HCEC 1CT (cell line): ENCODE measurements around the gene AOC2.
"Not testable (repeated sequence)": the region's sequence is repeated elsewhere in the genome, so short reads cannot be mapped to it uniquely, and the experiment has no call there.

Experiments
- DNase-seq: peaks from one replicate; pipeline ENCODE4 v3.0.0-alpha.2; 2017

Gene AOC2

GRCh38 chr17:42832213-42832933 is 12.0 kb upstream of the AOC2 start:
- no peak for DNase-seq

GRCh38 chr17:42832934-42833766 is 11.2 kb upstream of the AOC2 start, which contains the start of gene PSME3:
PSME3 (plus strand) TSS chr17:42833397; CDS start chr17:42833632, 235 bp downstream.
- peak; percentile 86 for DNase-seq

DNA sequence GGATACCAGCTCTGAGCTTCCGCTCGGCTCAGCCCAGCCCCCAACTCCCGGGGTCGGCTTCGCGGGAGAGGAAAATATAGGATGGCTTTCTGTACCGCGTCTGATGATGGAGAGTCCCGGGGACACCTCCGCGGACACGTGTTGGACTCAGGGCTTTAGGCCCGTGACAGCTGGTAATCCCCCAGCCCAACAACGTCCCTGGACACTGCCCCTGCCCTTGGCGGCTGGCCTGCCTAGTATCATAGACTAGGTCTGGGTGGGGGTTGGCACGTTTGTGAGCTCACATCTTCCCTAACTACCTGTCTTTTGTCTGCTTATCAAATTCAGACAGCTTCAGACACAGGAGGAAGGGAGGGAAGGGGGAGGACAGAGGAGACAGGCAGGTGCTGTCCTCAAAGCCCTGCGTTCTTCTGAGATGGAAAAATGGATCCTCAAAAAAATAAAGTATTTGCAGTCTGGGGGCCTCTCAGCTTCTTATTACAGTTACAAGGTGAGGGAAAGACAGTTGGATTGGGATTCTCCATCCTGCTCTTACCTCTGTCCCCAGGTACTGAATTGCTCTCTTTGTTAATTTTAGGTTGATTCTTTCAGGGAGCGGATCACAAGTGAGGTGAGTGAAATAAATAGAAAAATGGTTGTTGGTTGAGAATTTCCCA is 10.5 kb upstream of the AOC2 start:
- no peak for DNase-seq

GRCh38 chr17:42835732-42836131 is 8.6 kb upstream of the AOC2 start:
- no peak for DNase-seq

GRCh38 chr17:42841975-42842685 is 2.2 kb upstream of the AOC2 start:
- peak; percentile 31 for DNase-seq

DNA sequence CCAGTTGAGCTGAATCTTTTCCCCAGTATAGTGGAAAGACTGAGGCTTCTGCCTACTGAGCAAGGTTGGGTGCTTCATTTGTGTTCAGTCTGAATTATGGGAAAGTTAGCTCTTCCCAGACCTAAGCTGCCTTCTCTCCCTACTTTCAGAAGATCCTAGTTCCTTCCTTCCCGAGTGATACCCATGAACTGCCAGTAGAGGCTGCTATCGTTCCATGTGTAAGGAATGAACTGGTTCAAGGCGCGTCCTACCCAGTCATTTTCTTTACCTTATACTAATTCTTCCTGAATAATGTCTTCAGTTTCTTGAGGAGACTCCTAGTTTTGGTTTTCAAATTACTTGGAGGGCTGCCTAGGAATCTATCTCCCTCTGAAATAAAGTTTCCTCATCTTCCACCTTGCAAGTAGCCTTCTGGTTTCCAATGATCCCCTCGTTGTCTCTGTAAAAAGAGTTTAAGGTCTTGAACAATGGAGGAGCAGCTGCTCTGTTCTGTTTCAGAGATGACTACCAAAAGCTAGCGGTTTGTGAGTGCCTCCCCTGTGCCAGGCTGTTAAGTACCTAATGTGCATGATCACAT is 934 bp upstream of the AOC2 start:
- peak; percentile 58 for DNase-seq

GRCh38 chr17:42844761-42845555 is 578 bp downstream of the AOC2 start:
- no peak for DNase-seq

GRCh38 chr17:42845556-42845917 is 1.2 kb downstream of the AOC2 start:
- no peak for DNase-seq

DNA sequence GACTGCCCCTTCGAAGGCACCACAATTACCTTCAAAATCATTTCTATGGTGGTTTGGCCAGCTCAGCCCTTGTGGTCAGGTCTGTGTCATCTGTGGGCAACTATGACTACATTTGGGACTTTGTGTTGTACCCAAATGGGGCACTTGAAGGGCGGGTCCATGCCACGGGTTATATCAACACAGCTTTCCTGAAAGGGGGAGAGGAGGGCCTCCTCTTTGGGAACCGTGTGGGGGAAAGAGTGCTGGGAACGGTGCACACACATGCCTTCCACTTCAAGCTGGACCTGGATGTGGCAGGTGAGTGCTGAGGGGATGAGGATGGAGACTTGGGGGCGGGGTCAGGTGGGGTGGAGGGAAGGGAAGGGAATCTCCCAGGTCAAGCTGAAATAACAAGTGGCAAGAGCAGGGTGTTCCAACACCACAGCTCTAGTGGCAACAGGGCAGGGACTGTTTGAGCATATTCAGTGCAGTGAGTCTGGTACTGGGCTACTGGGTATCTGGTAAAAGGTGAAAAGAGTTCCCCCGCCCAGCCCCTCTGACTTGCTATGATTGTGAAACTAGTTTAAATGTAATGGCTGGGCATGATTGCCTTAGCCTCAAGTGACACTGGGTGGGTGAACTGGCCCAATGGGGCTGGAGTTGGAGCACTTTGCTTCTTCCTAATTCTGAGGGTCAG is 1.7 kb downstream of the AOC2 start:
- DNase-seq = no peak

- DNase-seq = peak; percentile 35
These were observed 2.4 kb downstream of the AOC2 start for GRCh38 chr17:42846594-42847280.

DNA sequence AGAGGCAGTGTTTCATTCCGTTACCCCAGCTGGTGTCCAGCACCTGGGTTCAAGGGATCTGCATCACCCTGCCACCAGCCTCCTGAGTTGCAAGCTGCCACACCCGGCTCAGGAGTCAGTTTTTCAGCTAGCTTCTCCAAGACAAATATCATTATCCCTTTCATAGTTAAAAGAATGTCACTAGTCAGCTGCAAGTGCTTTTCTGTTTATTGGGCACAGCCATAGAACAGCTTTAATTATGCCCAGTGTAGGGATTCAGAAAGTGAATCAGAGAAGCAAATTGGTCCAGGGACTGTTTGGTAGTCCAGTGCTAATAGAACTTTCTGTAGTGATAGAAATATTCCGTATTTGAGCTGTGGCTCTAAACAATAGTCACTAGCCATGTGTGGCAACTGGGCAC is 3.7 kb downstream of the AOC2 start:
- no peak for DNase-seq

DNA sequence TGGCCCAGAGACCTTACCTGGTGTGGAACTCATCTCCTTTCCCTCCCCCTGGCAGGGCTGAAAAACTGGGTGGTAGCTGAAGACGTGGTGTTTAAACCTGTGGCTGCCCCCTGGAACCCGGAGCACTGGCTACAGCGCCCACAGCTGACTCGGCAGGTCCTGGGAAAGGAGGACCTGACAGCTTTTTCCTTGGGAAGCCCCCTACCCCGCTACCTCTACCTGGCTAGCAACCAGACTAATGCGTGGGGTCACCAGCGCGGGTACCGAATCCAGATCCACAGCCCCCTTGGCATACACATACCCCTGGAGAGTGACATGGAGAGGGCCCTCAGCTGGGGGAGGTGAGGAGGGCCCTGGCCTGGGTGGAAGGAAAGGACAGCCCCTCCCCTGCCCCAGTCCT is 4.7 kb downstream of the AOC2 start:
- DNase-seq = no peak

- DNase-seq = no peak
These were observed 5.2 kb downstream of the AOC2 start for GRCh38 chr17:42849451-42850181.

DNA sequence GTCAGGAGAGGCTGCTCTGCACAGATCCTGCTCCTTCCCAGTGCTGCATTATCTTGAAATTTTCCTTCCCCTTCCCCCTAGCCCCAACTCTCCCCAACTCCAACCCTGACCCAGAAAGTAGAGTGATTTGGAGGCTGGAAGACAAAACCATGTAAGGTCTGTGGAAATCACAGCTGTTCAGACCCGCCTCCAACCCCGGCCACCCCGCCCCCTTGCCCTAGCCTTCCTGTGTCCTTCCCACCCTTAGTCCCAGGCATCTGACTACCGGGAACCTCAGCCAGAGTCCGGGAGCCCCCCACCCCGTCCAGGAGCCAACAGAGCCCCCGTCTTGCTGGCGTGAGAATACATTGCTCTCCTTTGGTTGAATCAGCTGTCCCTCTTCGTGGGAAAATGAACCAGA is 6.6 kb downstream of the AOC2 start, which contains the start of gene AOC3:
AOC3 (plus strand) TSS at position 246 of the 400 bp plus-strand sequence; CDS start at position 391, 145 bp downstream.
- DNase-seq = no peak

DNA sequence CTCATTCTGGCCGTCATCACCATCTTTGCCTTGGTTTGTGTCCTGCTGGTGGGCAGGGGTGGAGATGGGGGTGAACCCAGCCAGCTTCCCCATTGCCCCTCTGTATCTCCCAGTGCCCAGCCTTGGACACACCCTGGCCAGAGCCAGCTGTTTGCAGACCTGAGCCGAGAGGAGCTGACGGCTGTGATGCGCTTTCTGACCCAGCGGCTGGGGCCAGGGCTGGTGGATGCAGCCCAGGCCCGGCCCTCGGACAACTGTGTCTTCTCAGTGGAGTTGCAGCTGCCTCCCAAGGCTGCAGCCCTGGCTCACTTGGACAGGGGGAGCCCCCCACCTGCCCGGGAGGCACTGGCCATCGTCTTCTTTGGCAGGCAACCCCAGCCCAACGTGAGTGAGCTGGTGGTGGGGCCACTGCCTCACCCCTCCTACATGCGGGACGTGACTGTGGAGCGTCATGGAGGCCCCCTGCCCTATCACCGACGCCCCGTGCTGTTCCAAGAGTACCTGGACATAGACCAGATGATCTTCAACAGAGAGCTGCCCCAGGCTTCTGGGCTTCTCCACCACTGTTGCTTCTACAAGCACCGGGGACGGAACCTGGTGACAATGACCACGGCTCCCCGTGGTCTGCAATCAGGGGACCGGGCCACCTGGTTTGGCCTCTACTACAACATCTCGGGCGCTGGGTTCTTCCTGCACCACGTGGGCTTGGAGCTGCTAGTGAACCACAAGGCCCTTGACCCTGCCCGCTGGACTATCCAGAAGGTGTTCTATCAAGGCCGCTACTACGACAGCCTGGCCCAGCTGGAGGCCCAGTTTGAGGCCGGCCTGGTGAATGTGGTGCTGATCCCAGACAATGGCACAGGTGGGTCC is 7.2 kb downstream of the AOC2 start:
- not testable (repeated sequence) for DNase-seq

GRCh38 chr17:42852351-42852750 is 8.0 kb downstream of the AOC2 start:
- no peak for DNase-seq

DNA sequence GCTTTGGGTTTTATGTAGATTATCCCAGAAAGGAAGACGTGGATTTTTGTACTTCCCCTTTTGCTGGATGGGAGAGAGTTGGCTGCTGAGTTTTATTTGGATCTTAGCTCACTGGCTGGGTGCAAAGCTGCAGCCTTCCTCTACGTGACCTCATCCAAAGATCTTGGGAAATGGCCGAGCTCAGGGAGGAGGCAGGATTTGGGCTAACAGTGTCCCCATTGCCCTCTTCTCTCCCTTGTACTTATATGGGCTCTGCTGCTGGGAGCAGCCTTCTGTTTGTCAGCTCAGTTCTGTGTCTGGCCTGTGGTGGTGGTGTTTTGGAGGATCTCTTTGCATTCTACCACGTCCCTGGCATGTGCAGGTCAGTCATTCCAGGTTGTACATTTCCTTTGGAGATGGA is 8.6 kb downstream of the AOC2 start:
- DNase-seq = no peak

DNA sequence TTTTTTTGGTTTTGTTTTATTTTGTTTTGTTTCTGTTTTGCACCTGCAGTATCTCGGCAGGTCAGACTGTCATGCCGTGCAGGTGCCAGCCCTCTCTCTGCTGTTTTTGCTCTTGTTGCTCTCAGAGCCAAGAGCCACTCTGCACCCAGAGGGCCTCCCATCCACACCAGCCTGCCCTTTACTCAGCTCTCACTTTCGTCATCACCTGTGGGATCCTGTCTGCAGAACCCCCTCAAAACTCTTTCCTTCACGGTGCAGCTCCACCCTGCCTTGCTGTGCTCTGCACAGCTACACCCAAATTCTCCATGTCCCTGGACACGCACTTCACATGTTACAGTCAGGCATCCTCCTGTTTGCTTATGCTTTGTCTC is 9.2 kb downstream of the AOC2 start:
- no peak for DNase-seq
